Measurements from ENCODE around the gene HRH1. TPM values are rescaled to one million over a fixed set of nuclear protein-coding genes. Genes with fewer than 3 reads are reported as not detected.

HRH1 gene
- total and polyA plus RNA-seq, 7 experiments from 2014 or later = 0.17 to 1.1 TPM; not detected in 5

DNA sequence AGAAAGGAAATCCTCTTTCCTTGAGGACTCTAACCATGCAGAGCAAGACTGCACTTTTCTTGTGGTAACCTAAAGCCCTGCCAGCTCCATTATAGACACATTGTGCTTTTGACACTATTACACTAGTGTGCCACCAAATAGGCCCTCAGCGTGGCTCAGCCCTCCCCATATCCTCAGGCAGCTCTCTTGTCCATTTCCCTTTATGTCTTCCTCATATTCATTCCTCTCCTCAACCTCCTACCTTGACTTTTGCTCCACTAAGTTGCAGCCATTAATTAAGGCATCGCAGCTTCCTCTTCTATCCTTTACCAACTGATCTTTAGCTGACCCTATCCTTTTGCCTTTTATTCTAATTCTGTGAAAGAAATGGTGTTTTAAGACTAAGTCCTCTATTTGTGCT lies 121.6 kb downstream of the HRH1 start:
- H3K4me1 Mint-ChIP-seq = peaks cover 35 to 68% (median 52%) of the 10 kb centered on the region in 7 donors
- H3K4me3 ChIP-seq (ENCODE audit: low read length) = no peak overlapping the region
- no peak for DNase-seq
- ATAC-seq = no peak
- peaks cover 13 to 17% of the 10 kb centered on the region in 2 donors for H3K4me1 ChIP-seq (ENCODE audit: control insufficient read depth in 2 of 2, insufficient read depth in 2 of 2, low read length in 2 of 2)
- no peaks in the 10 kb centered on the region for H3K9me3 ChIP-seq (ENCODE audit: control insufficient read depth in 2 of 3, low read length in 3 of 3)
- H3K27me3 ChIP-seq (ENCODE audit: control insufficient read depth in 2 of 2, insufficient read depth in 2 of 2, low read length in 2 of 2) = no peaks in the 10 kb centered on the region
- H3K27ac Mint-ChIP-seq = no peak overlapping the region
- peaks cover 0 to 9% (median 3%) of the 10 kb centered on the region in 3 experiments for H3K36me3 ChIP-seq (ENCODE audit: control insufficient read depth in 2 of 3, insufficient read depth in 3 of 3, low read length in 3 of 3)
- H3K4me3 Mint-ChIP-seq = peak overlapping the region in 4 of 10 donors; percentile 9 to 20 (median 14)
- no peak overlapping the region for H3K27ac ChIP-seq (ENCODE audit: low read depth, low read length)
- POLR2A ChIA-PET = interaction anchor here (1.4 kb wide), 1 partner anchor 12 kb away, joined by 3 read pairs; no protein-coding TSS in a partner anchor
- intact Hi-C loops (cut with micrococcal nuclease) = loop anchor here (10.0 kb wide), 3 partner anchors 509 to 1279 kb away; partner anchors contain the start of genes MKRN2 (in 1 of the 2) and TAMM41 (in 1 of the 2)
- H3K36me3 Mint-ChIP-seq = peaks cover 10 to 37% (median 34%) of the 10 kb centered on the region in 5 donors
- CTCF ChIA-PET = interaction anchor here (1.0 kb wide), 1 partner anchor 59 kb away, joined by 3 read pairs; no protein-coding TSS in a partner anchor
- H3K27me3 Mint-ChIP-seq = peaks cover 0 to 2% (median 0%) of the 10 kb centered on the region in 5 donors
- peaks cover 0 to 8% (median 3%) of the 10 kb centered on the region in 11 donors for H3K9me3 Mint-ChIP-seq

GRCh38 chr3:11276901-11277300 lies 122.6 kb downstream of the HRH1 start:
- Mint-ChIP-seq H3K27ac (peak overlapping the region in 2 of 9 donors; percentile 2 to 82), H3K9me3 (peaks cover 0 to 8% (median 3%) of the 10 kb centered on the region in 11 donors), H3K4me3 (peak overlapping the region in 1 of 10 donors; percentile 36), H3K4me1 (peaks cover 35 to 67% (median 49%) of the 10 kb centered on the region in 7 donors), H3K27me3 (peaks cover 0 to 2% (median 0%) of the 10 kb centered on the region in 5 donors), H3K36me3 (peaks cover 10 to 38% (median 36%) of the 10 kb centered on the region in 5 donors)
- ATAC-seq (no peak), DNase-seq (no peak)
- ChIA-PET POLR2A (interaction anchor here (1.4 kb wide), 1 partner anchor 13 kb away, joined by 3 read pairs; no protein-coding TSS in a partner anchor), CTCF (interaction anchor here (0.6 kb wide), 1 partner anchor 87 kb away, joined by 3 read pairs; no protein-coding TSS in a partner anchor)
- Histone ChIP-seq H3K4me3 (ENCODE audit: low read length) (no peak overlapping the region), H3K4me1 (ENCODE audit: control insufficient read depth in 2 of 2, insufficient read depth in 2 of 2, low read length in 2 of 2) (peaks cover 12 to 13% of the 10 kb centered on the region in 2 donors), H3K9me3 (ENCODE audit: control insufficient read depth in 2 of 3, low read length in 3 of 3) (no peaks in the 10 kb centered on the region), H3K36me3 (ENCODE audit: control insufficient read depth in 2 of 3, insufficient read depth in 3 of 3, low read length in 3 of 3) (peaks cover 0 to 9% (median 4%) of the 10 kb centered on the region in 3 experiments), H3K27ac (ENCODE audit: low read depth, low read length) (no peak overlapping the region), H3K27me3 (ENCODE audit: control insufficient read depth in 2 of 2, insufficient read depth in 2 of 2, low read length in 2 of 2) (no peaks in the 10 kb centered on the region)
- intact Hi-C loops (cut with micrococcal nuclease) = loop anchor here (10.0 kb wide), 3 partner anchors 508 to 1278 kb away; partner anchors contain the start of genes MKRN2 (in 1 of the 2) and TAMM41 (in 1 of the 2)

DNA sequence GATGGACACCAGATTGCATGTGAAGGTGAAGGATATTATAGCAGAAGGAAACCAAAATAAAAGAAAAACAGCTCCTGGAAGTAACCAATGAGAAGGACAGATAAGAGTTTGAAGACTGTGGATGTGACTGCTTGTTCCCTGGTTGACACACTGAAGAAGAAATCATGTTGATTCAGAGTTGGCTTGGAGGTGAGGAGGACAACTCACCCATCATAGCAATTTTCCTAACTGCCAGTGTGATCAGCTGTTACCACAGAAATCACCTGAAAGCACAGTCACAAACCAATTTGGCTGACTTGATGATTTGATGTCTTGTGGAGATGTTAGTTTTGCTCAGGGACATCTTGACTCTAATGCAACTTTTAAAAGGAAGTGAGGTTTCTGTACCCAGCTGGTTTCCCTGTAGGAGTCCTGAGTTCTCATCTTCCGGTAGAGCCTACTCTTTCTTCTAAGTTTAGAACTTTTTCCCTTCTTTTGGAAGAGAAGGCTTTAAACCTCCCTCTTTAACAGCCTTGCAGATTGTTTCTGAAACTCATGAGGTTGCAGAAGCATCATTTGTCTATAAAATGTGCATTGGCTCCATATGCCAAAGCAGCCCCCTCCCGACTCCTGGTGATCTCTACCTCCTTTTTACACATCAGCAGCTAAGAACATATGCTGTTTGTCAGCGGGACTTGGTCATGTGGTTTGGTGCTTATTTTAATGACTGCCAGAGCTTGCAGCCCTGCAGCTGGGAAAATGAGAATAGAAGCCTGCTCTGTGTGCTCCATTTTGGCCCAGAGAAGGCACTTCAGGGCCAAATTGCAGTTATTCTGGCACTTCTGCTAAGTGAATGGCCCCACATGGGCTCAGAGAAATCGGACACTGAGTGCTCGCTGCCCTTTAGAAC lies 128.2 kb downstream of the HRH1 start:
- ChIA-PET CTCF (no interaction called here), POLR2A (interaction anchor here (0.5 to 1.2 kb wide), 2 partner anchors 10 to 1845 kb away, joined by 3 read pairs; partner anchors contain the start of gene ATG7)
- no peak for DNase-seq
- no peaks in the 10 kb centered on the region for H3K27me3 ChIP-seq (ENCODE audit: control insufficient read depth in 2 of 2, insufficient read depth in 2 of 2, low read length in 2 of 2)
- intact Hi-C loops (cut with micrococcal nuclease) = no loop called here
- no peak overlapping the region for H3K4me3 Mint-ChIP-seq
- H3K4me3 ChIP-seq (ENCODE audit: low read length) = no peak overlapping the region
- H3K9me3 ChIP-seq (ENCODE audit: control insufficient read depth in 2 of 3, low read length in 3 of 3) = no peaks in the 10 kb centered on the region
- H3K36me3 ChIP-seq (ENCODE audit: control insufficient read depth in 2 of 3, insufficient read depth in 3 of 3, low read length in 3 of 3) = peaks cover 0 to 18% (median 6%) of the 10 kb centered on the region in 3 experiments
- ATAC-seq = no peak
- H3K36me3 Mint-ChIP-seq = peaks cover 8 to 37% (median 17%) of the 10 kb centered on the region in 5 donors
- no peaks in the 10 kb centered on the region for H3K4me1 ChIP-seq (ENCODE audit: control insufficient read depth in 2 of 2, insufficient read depth in 2 of 2, low read length in 2 of 2)
- H3K27ac Mint-ChIP-seq = peak overlapping the region in 1 of 9 donors; percentile 56
- H3K9me3 Mint-ChIP-seq = peaks cover 0 to 1% (median 0%) of the 10 kb centered on the region in 11 donors
- H3K27me3 Mint-ChIP-seq = no peaks in the 10 kb centered on the region
- peaks cover 6 to 24% (median 17%) of the 10 kb centered on the region in 7 donors for H3K4me1 Mint-ChIP-seq
- H3K27ac ChIP-seq (ENCODE audit: low read depth, low read length) = no peak overlapping the region

- Mint-ChIP-seq H3K27me3 (no peaks in the 10 kb centered on the region), H3K4me3 (no peak overlapping the region)
- CTCF ChIA-PET = no interaction called here
These were observed 128.8 kb downstream of the HRH1 start for GRCh38 chr3:11283139-11283475.

GRCh38 chr3:11284011-11284410 lies 129.7 kb downstream of the HRH1 start:
- peaks cover 8 to 35% (median 13%) of the 10 kb centered on the region in 5 donors for H3K36me3 Mint-ChIP-seq
- Histone ChIP-seq H3K9me3 (ENCODE audit: control insufficient read depth in 2 of 3, low read length in 3 of 3) (no peaks in the 10 kb centered on the region), H3K36me3 (ENCODE audit: control insufficient read depth in 2 of 3, insufficient read depth in 3 of 3, low read length in 3 of 3) (peaks cover 0 to 18% (median 6%) of the 10 kb centered on the region in 3 experiments), H3K4me1 (ENCODE audit: control insufficient read depth in 2 of 2, insufficient read depth in 2 of 2, low read length in 2 of 2) (peaks cover 3 to 14% of the 10 kb centered on the region in 2 donors), H3K27me3 (ENCODE audit: control insufficient read depth in 2 of 2, insufficient read depth in 2 of 2, low read length in 2 of 2) (no peaks in the 10 kb centered on the region), H3K4me3 (ENCODE audit: low read length) (no peak overlapping the region), H3K27ac (ENCODE audit: low read depth, low read length) (no peak overlapping the region)
- no peaks in the 10 kb centered on the region for H3K27me3 Mint-ChIP-seq
- no peak overlapping the region for H3K4me3 Mint-ChIP-seq
- intact Hi-C loops (cut with micrococcal nuclease) = no loop called here
- ChIA-PET CTCF (no interaction called here), POLR2A (interaction anchor here (0.8 kb wide), 2 partner anchors 10 to 11 kb away, joined by 3 read pairs; no protein-coding TSS in a partner anchor)
- ATAC-seq (no peak), DNase-seq (no peak)
- peaks cover 12 to 36% (median 28%) of the 10 kb centered on the region in 7 donors for H3K4me1 Mint-ChIP-seq
- H3K9me3 Mint-ChIP-seq = peaks cover 0 to 1% (median 0%) of the 10 kb centered on the region in 11 donors
- H3K27ac Mint-ChIP-seq = no peak overlapping the region

More at GRCh38 chr3:11283139-11283475, 128.8 kb downstream of the HRH1 start:
- peaks cover 7 to 30% (median 20%) of the 10 kb centered on the region in 7 donors for H3K4me1 Mint-ChIP-seq
- no peak overlapping the region for H3K27ac ChIP-seq (ENCODE audit: low read depth, low read length)
- peak; percentile 45 for ATAC-seq
- no peak for DNase-seq
- POLR2A ChIA-PET = no interaction called here
- H3K36me3 Mint-ChIP-seq = peaks cover 8 to 35% (median 14%) of the 10 kb centered on the region in 5 donors
- no peaks in the 10 kb centered on the region for H3K27me3 ChIP-seq (ENCODE audit: control insufficient read depth in 2 of 2, insufficient read depth in 2 of 2, low read length in 2 of 2)
- H3K9me3 Mint-ChIP-seq = peaks cover 0 to 1% (median 0%) of the 10 kb centered on the region in 11 donors
- peak overlapping the region in 1 of 9 donors; percentile 51 for H3K27ac Mint-ChIP-seq
- intact Hi-C loops (cut with micrococcal nuclease) = no loop called here
- H3K9me3 ChIP-seq (ENCODE audit: control insufficient read depth in 2 of 3, low read length in 3 of 3) = no peaks in the 10 kb centered on the region
- peaks cover 0 to 5% of the 10 kb centered on the region in 2 donors for H3K4me1 ChIP-seq (ENCODE audit: control insufficient read depth in 2 of 2, insufficient read depth in 2 of 2, low read length in 2 of 2)
- no peak overlapping the region for H3K4me3 ChIP-seq (ENCODE audit: low read length)
- H3K36me3 ChIP-seq (ENCODE audit: control insufficient read depth in 2 of 3, insufficient read depth in 3 of 3, low read length in 3 of 3) = peaks cover 0 to 18% (median 6%) of the 10 kb centered on the region in 3 experiments

GRCh38 chr3:11285471-11285870 lies 131.2 kb downstream of the HRH1 start:
- no peak overlapping the region for H3K27ac ChIP-seq (ENCODE audit: low read depth, low read length)
- Mint-ChIP-seq H3K36me3 (peaks cover 8 to 42% (median 10%) of the 10 kb centered on the region in 5 donors), H3K27me3 (no peaks in the 10 kb centered on the region), H3K9me3 (peaks cover 0 to 1% (median 0%) of the 10 kb centered on the region in 11 donors), H3K4me3 (no peak overlapping the region), H3K4me1 (peaks cover 26 to 51% (median 43%) of the 10 kb centered on the region in 7 donors), H3K27ac (peak overlapping the region in 2 of 9 donors; percentile 36 to 45)
- H3K4me3 ChIP-seq (ENCODE audit: low read length) = no peak overlapping the region
- CTCF ChIA-PET = no interaction called here
- POLR2A ChIA-PET = no interaction called here
- no peaks in the 10 kb centered on the region for H3K9me3 ChIP-seq (ENCODE audit: control insufficient read depth in 2 of 3, low read length in 3 of 3)
- intact Hi-C loops (cut with micrococcal nuclease) = loop anchor here in 1 of 2 donors (5.0 kb wide), 1 partner anchor 48 kb away; no protein-coding TSS in a partner anchor
- peaks cover 0 to 18% (median 3%) of the 10 kb centered on the region in 3 experiments for H3K36me3 ChIP-seq (ENCODE audit: control insufficient read depth in 2 of 3, insufficient read depth in 3 of 3, low read length in 3 of 3)
- peaks cover 3 to 23% of the 10 kb centered on the region in 2 donors for H3K4me1 ChIP-seq (ENCODE audit: control insufficient read depth in 2 of 2, insufficient read depth in 2 of 2, low read length in 2 of 2)
- DNase-seq (no peak), ATAC-seq (no peak)
- no peaks in the 10 kb centered on the region for H3K27me3 ChIP-seq (ENCODE audit: control insufficient read depth in 2 of 2, insufficient read depth in 2 of 2, low read length in 2 of 2)
